NCI-H2227 (cell line): ENCODE results near the gene EHD3.
"Not testable (repeated sequence)": the region's sequence is repeated elsewhere in the genome, so short reads cannot be mapped to it uniquely, and the experiment has no call there.

ENCODE experiments used
- DNase-seq: peaks from one replicate; lab custom pipeline; 2025; ENCODE audit not compliant: unreplicated experiment; lab: John Stamatoyannopoulos, UW

The EHD3 gene

DNA sequence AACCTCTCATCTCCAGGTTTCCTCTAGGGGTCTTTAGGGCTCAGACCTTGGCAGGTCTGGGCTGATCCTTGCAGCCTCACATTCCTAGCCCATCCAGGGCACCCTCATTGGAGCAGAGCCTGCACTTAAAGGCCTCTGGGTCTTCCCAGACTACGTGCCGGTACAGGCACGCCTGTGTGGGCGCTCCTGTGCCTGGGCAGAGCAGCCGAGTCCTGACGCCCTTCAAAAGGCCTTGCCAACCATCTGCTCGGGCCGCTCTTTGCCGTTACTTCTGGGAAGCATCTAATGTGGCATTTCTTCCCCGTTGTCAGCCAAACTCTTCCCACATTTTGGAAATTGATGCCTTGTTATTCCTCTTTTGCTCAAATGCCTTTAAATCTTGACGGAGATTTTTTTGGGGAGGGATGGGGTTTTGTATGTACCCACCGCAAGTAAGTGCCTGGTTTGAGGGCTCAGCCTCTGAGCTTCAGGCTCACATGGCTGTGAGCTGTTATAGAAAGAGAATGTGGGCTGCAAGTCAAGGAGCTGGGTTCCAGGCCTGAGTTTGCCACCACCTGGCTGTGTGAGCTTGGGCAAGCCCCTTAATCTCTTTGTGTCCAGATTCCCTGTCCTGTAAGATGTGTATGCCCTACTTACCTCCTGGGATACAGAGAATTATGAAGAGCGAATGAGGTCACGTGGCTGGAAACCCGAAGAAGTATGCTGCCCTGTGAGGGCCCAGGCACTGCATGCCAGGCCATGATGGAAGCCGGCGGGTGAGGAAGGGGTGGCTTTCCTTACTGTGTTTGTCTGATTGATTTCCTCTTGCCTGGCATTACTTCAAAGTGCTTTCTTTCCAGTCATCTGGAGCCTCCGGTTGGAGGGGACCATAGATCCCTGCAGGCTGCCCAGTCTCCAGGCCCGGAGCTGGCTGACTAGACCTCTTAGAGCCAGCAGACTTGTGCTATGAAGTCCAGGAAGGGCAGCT lies 20.6 kb downstream of the EHD3 start:
- no peak for DNase-seq

DNA sequence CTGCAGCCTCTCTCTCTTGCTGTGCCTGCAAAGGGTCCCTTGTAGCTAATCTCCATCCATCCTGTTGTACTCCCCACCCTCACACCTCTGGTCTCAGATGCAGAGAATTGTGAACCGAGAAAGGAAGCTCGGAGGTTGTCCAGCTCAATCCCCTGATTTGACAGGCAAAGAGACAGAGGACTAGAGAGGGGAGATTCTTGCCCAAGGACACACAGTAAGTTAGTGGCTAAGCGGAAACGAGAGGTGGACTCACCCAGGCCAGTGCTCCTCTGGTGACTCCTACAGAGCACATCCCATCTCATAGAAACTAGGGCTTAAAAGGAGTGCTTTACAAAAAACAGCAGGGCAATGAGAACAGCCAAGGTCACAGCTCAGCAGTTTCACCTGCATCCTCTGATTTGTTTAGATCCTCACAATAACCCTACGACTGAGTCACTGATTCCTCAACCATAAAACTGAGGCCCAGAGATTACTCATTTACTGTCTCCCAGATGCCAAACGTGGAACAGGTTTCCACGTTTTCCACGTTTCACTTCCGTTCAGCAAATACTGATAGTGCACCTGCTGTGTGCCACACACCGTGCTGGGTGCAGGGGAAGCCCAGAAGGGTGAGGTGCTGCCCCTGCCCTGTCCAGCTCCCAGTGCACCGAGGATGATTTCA lies 22.1 kb downstream of the EHD3 start:
- DNase-seq, result no peak

DNA sequence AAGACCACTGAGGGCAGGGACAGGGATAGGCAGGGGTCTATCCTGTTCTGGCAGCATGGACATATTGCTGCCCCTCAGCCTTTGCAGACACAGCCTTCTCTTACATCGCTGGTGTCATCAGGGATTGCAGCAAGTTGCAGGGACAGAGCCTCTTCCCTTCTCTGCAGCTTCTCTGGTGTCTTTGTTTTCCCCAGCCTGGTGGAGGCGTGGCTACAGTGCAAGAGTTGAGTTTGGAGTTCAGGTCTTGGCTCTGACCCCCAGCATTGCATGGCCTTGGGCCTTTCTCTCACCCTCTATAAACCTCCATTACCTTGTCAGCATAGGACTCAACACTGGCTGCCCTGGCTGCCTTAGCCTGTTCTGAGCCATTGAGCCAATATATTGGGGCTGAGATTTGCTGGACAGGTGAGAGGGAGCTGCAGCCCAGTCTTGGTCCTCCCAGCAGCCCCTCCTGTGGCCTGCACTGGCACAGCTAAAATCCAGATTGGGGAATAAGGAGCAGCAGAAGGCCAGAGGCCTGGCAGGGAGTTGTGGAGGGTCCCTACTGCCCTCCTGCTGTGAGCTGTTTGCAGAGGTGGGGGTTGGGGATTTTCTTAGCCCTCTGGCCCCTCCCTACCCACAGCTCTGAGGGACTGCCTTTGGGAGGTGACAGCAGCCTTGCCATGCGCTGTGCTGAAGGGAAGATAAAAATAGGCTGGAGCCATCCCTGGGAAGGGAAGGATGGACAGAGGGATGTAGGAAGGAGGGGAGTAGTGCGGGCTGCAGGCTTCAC lies 22.8 kb downstream of the EHD3 start:
- no peak for DNase-seq

- DNase-seq, result no peak
Observed at GRCh38 chr2:31258351-31258750, 24.4 kb downstream of the EHD3 start.

- no peak for DNase-seq
Observed at GRCh38 chr2:31259075-31259474, 25.1 kb downstream of the EHD3 start.

- DNase-seq, result no peak
Observed at GRCh38 chr2:31260870-31261269, 26.9 kb downstream of the EHD3 start.

DNA sequence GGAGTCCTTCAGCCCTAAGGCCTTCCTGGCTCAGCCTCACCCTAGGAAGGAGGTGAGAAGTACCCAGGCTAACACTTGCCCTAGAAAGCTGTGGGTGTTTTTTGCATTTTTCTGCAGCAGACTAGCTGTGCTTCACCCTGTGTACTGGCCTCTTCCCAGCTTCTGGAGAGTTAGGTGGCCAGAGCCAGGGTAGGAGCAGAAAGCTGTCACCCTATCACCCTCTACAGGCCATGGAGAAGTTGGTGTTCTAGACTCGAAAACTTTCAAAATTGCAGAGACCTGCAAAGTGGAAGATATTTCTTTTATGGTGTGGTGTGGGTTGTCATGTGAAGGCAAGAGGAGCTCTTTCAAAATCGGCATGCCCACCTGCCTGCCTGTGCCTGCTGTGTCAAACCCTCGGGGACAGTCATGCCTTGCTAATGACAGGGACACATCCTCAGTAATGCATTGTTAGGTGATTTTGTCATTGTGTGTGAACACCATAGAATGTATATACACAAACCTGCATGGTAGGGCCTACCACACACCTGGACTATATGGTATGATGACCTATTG lies 29.8 kb downstream of the EHD3 start:
- no peak for DNase-seq

DNA sequence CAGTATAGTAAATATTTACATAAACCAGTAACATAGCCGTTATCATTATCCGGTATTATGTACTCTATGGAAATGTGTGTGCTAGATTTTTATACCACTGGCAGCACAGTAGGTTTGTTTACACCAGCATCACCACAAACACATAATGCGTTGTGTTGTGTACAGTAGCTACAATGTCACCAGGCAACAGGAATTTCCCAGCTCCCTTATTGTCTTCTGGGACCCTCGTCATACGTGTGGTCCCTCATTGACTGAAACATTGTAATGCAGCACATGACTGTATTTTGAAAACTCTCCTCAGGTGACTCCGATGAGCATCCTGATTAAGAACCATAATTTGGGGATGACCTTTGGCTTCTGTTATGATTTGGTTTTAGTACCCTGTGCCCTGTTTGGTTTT lies 31.3 kb downstream of the EHD3 start:
- no peak for DNase-seq

DNA sequence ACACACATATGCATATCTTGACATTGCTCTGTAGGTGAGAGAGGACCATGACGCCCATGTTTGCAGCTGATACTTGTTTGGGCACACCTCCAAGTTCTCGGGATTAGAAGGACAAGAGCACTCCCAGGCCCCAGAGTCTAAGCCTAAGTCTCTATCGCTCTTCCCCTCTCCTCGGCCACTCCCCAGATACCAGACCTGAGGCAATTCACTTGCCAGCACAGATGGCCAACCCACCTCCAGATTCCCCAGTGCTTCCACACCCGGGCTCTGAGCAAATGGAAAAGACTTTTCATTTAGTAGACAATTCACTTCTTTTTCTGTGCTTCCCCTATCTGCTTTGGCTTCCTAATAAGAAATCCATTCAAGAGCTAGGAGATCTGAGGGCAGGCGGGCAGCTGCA lies 32.9 kb downstream of the EHD3 start:
- DNase-seq, result no peak

DNA sequence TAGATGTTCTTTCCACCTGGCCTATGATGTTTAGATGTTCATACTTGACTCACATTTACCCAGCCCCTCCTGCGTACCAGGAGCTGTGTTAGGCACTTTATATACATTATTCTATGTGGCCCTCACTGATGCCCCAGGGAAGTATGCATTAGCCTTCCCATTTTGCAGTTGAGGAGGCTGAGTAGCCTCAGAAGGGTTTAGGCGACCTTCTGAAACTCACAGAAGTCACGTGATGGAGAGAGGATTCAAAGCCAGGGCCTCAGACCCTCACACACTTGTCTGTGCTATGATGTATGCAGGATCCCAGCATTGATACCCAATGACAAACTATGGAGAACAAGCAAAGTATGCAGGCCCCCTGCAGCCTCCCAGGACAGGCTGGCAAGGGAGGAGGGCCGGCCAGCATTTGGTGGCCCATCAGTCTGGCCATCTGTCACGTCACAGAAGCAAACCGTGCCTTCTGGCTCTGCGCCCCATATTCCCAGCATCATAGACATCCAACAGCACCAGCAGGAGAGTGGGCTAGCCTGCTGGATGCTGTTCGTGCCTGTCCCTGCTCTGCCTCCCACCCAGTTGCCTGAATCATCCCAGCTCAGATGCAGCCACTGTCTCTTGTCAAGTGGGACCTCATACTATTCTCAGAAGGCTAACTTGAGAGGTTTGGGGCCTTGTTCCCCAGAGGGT lies 33.6 kb downstream of the EHD3 start:
- DNase-seq, result no peak

DNA sequence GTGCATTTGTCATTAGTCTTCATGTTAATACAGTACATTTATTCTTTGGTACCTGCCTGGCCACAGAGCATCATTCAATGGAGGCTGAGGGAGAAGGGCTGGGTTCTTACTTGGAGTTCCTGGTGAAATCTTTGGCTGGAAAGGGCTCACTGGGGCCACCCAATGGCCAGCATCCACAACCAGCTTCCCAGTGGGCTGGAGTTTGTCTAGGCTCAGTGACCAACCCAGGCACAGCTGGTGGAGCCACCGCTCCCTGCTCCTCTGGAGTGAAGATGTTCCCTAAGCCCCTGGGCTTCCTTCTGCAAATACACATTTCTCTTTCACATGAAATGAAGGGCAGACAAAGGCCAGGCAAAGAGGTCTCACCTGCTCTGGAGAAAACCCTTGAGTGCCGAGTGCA lies 34.4 kb downstream of the EHD3 start:
- DNase-seq, result no peak

DNA sequence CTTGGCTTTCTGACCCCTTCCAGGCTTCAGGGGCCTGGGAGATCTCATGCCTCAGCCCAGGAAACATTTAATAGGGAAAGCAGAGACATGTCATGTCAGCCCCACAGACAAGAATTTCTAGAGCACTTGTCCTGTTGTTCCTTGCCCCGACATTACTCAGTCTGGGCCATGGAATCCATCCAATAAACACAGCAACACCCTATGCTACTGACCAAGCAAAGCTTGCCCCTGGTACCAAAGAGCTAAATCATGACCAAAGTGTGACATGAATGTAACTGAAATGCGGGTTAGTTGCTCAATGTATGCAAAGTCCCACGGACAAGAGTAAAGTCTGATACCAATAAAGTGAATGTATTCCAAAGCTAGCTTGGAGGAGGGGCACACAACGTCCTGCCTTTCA lies 35.1 kb downstream of the EHD3 start:
- no peak for DNase-seq

DNA sequence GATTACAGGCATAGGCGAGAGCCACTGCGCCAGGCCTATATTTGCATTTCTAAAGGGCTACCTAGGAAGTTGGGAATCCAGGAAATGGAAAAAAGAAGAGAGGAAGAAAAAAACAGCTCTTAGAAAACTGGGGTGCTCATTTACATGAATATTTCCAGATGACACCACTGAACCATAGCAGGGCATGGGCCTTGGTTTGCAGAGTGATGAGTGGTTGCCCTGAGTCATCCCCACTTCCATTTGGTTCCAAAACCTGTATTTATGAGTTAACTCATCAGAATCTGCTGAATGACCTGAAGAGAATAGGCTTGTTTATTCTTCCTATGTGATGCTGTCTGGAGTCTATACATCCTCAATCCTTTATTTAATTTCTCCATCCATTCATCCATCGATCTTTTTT lies 36.2 kb downstream of the EHD3 start:
- DNase-seq, result no peak

- no peak for DNase-seq
Observed at GRCh38 chr2:31270822-31271231, 36.9 kb downstream of the EHD3 start.

DNA sequence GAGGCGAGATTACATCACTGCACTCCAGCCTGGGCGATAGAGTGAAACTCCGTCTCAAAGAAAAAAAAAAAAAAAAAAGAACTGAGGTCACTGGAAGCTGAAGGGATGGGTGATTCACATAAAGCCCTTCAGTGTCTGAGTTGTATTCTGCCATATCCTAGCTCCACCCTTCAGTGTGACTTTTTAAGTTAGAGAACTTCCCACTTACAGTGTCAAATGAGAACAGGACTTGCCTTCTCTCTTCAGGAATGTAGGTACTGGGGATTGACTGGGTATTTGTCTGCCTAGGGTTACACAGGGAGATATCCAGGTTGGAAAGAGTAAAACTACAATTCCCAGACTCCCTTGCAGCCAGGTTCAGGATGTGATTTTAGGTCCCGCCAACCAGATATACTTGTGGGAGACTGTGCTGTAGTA lies 37.9 kb downstream of the EHD3 start:
- no peak for DNase-seq

- no peak for DNase-seq
Observed at GRCh38 chr2:31274401-31275075, 40.6 kb downstream of the EHD3 start.

DNA sequence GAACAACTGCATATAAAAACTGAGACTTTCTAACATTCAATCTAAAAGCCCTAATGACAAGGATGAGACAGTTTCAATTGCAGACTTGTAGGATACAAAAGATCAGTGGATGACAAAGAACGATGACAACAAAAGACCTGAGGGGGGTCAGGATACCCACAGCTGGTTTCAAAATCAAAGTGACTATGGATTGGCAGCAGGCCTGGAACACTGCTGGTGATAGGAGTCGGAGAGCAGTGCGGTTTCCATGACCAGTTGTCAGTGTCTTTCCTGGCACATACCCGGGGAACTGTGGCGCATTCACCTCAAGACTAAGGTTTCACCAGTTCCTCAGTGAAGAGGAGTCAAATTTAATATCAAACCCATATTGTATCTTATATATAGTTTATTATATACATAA lies 42.0 kb downstream of the EHD3 start:
- no peak for DNase-seq

DNA sequence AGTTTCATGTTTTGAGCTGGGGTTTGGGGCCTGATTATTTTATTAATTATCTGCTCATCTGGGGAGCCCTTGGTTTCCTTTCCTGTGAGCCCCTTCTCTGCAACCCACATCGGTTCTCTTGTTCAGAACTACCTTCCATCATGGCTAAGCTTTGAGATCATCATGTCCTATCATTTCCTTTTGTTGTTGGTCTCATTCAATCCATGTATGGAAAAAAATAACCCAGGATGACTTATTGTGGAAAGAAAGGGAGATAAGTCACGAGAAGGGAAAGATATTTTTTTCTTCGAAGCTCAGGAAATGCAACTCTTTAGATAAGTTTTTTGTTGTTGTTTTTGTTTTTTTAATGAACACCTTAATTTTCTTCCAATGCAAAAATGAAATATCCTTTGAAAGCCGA lies 43.7 kb downstream of the EHD3 start:
- no peak for DNase-seq

DNA sequence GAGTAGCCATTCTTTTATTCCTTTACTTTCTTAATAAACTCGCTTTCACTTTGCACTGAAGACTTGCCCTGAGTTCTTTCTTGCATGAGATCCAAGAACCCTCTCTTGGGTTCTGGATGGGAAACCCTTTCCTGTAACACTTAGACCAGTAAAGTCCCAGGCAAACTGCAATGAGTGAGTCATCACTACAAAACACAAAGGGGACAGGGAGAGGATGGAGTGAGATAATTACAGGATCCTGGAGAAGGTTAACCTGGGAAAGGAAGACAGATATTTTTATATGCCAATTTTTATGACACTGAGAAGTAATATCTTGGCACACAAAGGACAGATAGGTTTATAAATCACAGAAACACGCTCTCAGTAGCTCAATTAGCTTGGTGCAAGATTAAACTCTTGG lies 48.7 kb downstream of the EHD3 start:
- DNase-seq, result no peak

DNA sequence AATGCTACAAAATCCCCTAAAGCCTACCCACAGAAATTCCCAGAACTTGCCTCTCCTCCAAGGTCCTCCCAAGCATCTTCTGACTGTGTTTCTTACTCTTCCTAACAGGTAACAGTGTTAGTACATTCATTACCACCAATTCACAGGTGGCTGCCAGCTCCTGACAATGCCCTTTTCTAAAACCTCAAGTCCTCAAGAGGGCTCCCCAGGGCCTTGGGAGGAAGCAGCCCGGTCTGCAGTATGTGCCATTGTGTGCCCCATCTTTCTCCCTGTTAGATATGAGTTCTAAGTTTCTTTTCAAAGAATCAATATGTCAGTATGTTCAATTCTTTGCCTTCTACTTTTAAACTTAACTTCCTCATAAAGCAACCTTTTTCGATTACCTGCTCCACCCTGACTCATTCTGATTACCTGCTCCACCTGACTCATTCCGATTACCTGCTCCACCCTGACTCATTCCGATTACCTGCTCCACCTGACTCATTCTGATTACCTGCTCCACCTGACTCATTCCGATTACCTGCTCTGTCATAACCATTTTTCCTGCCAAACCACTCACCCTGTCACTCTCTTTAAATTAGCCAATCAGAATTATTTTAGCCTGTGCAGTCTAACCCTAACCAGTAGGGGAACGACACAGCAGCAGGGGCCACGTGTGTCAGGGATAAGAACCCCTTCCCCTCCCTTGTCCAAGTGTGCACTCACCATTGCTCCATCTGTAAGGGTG lies 49.4 kb downstream of the EHD3 start:
- DNase-seq, result not testable (repeated sequence)
